PC-9 (cell line): ENCODE measurements around the gene KIF6.

Source experiments
- CTCF ChIP-seq: fragments of 200-600 bp; sonication (generic); conservative IDR thresholded peaks from 2 replicates; pipeline ENCODE4 v1.6.1; 2017; ENCODE audit warnings: mixed run types, antibody characterized with exemption, mild to moderate bottlenecking, moderate library complexity
- EZH2 ChIP-seq: fragments of 200-600 bp; sonication (generic); IDR thresholded peaks from 2 replicates; pipeline ENCODE4 v1.8.0; 2017; ENCODE audit warnings: antibody characterized with exemption, low read depth

GRCh38 chr6:39416026-39416425, 309.2 kb downstream of the KIF6 start:
- TF ChIP-seq CTCF (no peak), EZH2 (no peak)
